Tibial nerve (tissue), 4 donors: ENCODE data around the gene SLC4A1AP. TPM values are rescaled to one million over a fixed set of nuclear protein-coding genes. Genes with fewer than 3 reads are reported as not detected.
"Not testable (repeated sequence)": the region's sequence is repeated elsewhere in the genome, so short reads cannot be mapped to it uniquely, and the experiment has no call there.

Source experiments
- DNase-seq, 2 donors: peaks; one replicate each; pipeline ENCODE4 v3.0.0-alpha.2; 2019; ENCODE audit warnings: low spot score in 2 of 2
- H3K27ac ChIP-seq, 4 donors: fragments of 200-600 bp; sonication (generic) in 3 of 4; one replicate each; pipeline ENCODE4 v1.5.1; 2017 to 2019; ENCODE audit warnings: mild to moderate bottlenecking in 1 of 4
- H3K27me3 ChIP-seq, 2 donors: fragments of 200-600 bp; sonication (generic) in 1 of 2; one replicate each; pipeline versions ENCODE4 v1.5.1 to v1.6.0; 2017 to 2019
- H3K36me3 ChIP-seq, 3 donors: fragments of 200-600 bp; sonication (generic); one replicate each; pipeline ENCODE4 v1.5.1; 2018 to 2019
- H3K4me1 ChIP-seq, 4 donors: fragments of 200-600 bp; sonication (generic) in 3 of 4; one replicate each; pipeline ENCODE4 v1.5.1; 2017 to 2019
- H3K4me3 ChIP-seq, 4 donors: fragments of 200-600 bp; sonication (generic) in 3 of 4; one replicate each; pipeline ENCODE4 v1.5.1; 2017 to 2019; ENCODE audit warnings: mild to moderate bottlenecking in 1 of 4, moderate library complexity in 1 of 4
- H3K9me3 ChIP-seq, 4 donors: fragments of 200-600 bp; sonication (generic) in 3 of 4; one replicate each; pipeline ENCODE4 v1.5.1; 2017 to 2019
- EP300 ChIP-seq, 2 donors: sonication (generic); formaldehyde crosslinking; IDR thresholded peaks; one replicate each; pipeline ENCODE4 v1.6.1; 2017; ENCODE audit warnings: antibody characterized with exemption in 2 of 2, mild to moderate bottlenecking in 1 of 2
- POLR2A ChIP-seq, 2 donors: fragments of 450-650 bp; IDR thresholded peaks; one replicate each; pipeline ENCODE4 v1.6.1; 2017; ENCODE audit warnings: antibody characterized with exemption in 2 of 2, mild to moderate bottlenecking in 2 of 2, moderate library complexity in 2 of 2
- WGBS, 2 donors: methylation state at CpG; one replicate each; pipeline ENCODE4 v1.1.5; 2018; 5-methylcytosine and 5-hydroxymethylcytosine counted together
- total RNA-seq, 4 donors: library from RNA; depleted of rRNA; stranded (reverse); fragments of >200 nt; gene quantifications; one replicate each; pipeline ENCODE4 v1.1.0, GENCODE V29; 2016
- TF ChIP-seq, protein P1 (sequence below), 5 experiments: fragments of 200-600 bp in 3 of 5; fragments of 450-650 bp in 2 of 5; sonication (generic) in 3 of 5; IDR thresholded peaks; one replicate each; pipeline ENCODE4 v1.5.1; 2016 to 2019; ENCODE audit warnings: antibody characterized with exemption in 5 of 5, mild to moderate bottlenecking in 3 of 5, moderate library complexity in 2 of 5

The SLC4A1AP gene
- total RNA-seq, 4 donors from 2014 or later: 22.9 to 31.2 (median 28.6) TPM

DNA sequence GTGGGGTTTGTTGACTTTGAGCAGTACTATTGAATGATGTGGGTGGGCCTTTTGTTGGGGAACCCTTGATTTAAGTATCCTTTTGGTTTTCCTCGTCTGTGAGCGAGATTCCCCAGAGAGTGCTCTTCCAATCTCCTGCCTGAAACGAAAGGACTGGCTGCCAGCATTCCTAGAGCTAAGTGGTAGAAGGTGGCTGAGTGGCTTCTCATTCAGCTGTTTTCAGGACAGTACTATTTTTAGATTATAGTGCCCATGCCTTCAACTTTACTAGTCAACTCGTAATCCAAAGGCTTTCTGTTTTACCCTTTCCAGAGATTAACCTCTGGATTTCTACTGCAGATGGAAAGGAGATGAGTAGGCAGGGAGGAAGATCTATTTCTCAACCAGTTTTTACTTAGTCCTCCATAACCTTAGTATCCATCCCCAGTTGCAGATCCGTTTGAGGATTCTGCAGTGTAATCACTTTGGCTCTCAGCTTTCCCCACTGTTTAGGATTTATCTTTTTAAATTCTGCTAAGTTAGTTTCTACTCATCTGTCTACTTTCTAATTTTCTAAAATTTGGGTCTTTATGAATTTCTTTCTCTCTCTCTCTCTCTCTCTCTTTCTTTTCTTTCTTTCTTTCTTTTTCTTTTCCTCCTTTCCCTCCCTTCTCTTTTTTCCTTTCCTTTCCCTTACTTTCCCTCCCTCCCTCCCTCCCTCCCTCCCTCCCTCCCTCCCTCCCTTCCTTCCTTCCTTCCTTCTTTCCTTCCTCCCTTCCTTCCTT lies 9.2 kb downstream of the SLC4A1AP start:
- no peak overlapping the region for H3K4me3 ChIP-seq
- no peak overlapping the region for H3K27ac ChIP-seq
- H3K4me1 ChIP-seq: no peaks in the 10 kb centered on the region
- H3K27me3 ChIP-seq: no peaks in the 10 kb centered on the region
- H3K9me3 ChIP-seq: no peaks in the 10 kb centered on the region
- peaks cover 0 to 93% (median 15%) of the 10 kb centered on the region in 3 donors for H3K36me3 ChIP-seq
- TF ChIP-seq, protein P1, sequence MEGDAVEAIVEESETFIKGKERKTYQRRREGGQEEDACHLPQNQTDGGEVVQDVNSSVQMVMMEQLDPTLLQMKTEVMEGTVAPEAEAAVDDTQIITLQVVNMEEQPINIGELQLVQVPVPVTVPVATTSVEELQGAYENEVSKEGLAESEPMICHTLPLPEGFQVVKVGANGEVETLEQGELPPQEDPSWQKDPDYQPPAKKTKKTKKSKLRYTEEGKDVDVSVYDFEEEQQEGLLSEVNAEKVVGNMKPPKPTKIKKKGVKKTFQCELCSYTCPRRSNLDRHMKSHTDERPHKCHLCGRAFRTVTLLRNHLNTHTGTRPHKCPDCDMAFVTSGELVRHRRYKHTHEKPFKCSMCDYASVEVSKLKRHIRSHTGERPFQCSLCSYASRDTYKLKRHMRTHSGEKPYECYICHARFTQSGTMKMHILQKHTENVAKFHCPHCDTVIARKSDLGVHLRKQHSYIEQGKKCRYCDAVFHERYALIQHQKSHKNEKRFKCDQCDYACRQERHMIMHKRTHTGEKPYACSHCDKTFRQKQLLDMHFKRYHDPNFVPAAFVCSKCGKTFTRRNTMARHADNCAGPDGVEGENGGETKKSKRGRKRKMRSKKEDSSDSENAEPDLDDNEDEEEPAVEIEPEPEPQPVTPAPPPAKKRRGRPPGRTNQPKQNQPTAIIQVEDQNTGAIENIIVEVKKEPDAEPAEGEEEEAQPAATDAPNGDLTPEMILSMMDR (IDR thresholded peaks at IDR 0.05): no peak
- no peak for TF ChIP-seq POLR2A (IDR thresholded peaks at IDR 0.05)
- no peak for TF ChIP-seq EP300 (IDR thresholded peaks at IDR 0.05)
- WGBS, 2 donors: 70 to 75% methylated on average over 5 of the region's 5 CpGs
- no peak for DNase-seq

DNA sequence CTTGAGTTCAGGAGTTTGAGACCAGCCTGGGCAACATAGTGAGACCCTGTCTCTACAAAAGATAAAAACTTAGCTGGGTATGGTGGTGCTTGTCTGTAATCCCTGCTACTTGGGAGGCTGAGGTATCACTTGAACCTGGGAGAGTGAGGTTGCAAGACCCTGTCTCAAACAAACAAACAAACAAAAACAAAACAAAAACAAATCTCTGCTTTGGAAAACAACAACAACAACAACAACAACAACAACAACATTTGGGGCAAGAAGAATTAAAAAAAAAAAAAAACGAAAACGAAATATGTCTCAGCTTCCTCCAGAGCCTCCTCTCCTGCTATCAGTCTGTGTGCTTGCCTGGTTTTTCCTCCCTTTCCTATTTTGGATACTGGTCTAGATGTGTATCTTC lies 16.9 kb downstream of the SLC4A1AP start:
- Histone ChIP-seq H3K9me3 (no peaks in the 10 kb centered on the region), H3K4me3 (no peak overlapping the region), H3K36me3 (peaks cover 2 to 81% (median 16%) of the 10 kb centered on the region in 3 donors), H3K27ac (peak overlapping the region in 1 of 4 donors; percentile 64), H3K4me1 (peaks cover 0 to 15% (median 0%) of the 10 kb centered on the region in 4 donors), H3K27me3 (no peaks in the 10 kb centered on the region)
- TF ChIP-seq EP300 (IDR thresholded peaks at IDR 0.05) (no peak), POLR2A (IDR thresholded peaks at IDR 0.05) (no peak)
- TF ChIP-seq, protein P1 (IDR thresholded peaks at IDR 0.05): no peak
- DNase-seq: no peak
- 87 to 92% methylated on average over 2 of the region's 2 CpGs for WGBS, 2 donors

DNA sequence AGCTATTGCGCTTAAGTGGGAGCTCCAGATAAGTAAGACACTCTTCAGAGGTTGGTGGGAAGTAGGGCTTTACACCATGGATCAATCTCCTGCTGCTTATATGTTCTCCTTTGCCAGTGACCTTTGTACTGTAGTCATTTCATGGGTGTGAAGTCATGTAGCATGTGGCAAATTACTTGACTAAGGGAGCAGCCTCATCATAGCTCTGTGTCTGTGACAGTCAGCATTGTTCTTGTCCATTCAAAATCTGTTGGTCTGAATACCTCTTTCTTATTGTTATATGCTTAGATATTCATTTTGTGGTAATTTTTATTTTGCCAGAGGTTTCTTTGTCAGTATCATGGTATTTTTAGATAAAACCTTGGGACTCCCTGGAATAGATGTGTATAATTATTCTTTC lies 18.2 kb downstream of the SLC4A1AP start:
- Histone ChIP-seq H3K36me3 (peaks cover 2 to 81% (median 8%) of the 10 kb centered on the region in 3 donors), H3K27ac (peak overlapping the region in 1 of 4 donors; percentile 64), H3K9me3 (no peaks in the 10 kb centered on the region), H3K4me3 (no peak overlapping the region), H3K27me3 (no peaks in the 10 kb centered on the region), H3K4me1 (peaks cover 0 to 15% (median 0%) of the 10 kb centered on the region in 4 donors)
- TF ChIP-seq POLR2A (IDR thresholded peaks at IDR 0.05): no peak
- no peak for TF ChIP-seq EP300 (IDR thresholded peaks at IDR 0.05)
- TF ChIP-seq, protein P1 (IDR thresholded peaks at IDR 0.05): no peak
- no peak for DNase-seq
- WGBS, 2 donors: 93 to 94% methylated on average over 1 of the region's 1 CpG

DNA sequence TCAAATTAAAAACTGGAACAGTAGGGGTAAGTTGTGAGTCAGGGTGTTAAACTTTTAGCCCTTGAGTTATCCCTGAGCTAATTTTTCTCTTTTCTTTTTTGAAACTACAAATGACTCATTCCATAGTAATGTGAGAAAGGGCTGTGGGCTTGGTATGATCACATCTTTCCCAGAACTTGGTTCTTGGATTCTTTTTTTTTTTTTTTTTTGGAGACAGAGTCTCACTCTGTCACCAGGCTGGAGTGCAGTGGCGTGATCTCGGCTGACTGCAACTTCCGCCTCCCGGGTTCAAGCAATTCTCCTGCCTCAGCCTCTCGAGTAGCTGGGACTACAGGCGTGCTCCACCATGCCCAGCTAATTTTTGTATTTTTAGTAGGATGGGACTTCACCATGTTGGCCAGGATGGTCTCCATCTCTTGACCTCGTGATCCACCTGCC lies 18.7 kb downstream of the SLC4A1AP start:
- H3K4me3 ChIP-seq, H3K9me3 ChIP-seq, DNase-seq, H3K27me3 ChIP-seq: not testable (repeated sequence)
- Histone ChIP-seq H3K36me3 (peaks cover 2 to 81% (median 8%) of the 10 kb centered on the region in 3 donors), H3K27ac (peak overlapping the region in 1 of 4 donors; percentile 73), H3K4me1 (peaks cover 0 to 15% (median 0%) of the 10 kb centered on the region in 4 donors)
- WGBS, 2 donors: 75 to 87% methylated on average over 7 of the region's 7 CpGs

DNA sequence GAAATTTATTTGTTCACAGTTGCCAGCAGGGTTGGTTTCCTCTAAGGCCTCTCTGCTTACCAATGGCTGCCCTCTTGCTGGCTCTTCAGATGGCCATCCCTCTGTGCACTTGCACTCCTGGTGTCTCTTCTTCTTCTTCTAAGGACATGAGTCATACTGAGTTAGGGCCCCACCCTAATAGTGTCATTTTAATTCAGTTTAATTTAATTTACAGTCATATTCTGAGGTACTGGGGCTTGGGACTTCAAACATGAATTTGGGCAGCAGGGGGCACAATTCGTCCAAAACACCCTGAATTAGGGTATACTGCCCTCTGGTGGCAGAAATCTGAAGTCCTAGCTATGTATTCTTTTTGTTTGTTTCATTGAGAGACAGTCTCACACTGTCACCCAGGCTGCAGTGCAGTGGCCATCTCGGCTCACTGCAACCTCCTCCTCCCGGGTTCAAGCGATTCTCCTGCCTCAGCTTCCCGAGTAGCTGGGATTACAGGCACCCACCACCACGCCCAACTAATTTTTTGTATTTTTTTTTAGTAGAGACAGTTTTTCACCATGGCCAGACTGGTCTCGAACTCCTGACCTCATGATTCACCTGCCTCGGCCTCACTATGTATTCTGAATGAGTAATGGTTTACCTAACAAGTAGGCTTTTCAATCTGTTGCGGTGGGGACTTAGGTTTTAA lies 19.8 kb downstream of the SLC4A1AP start:
- DNase-seq: peak; percentile 59 to 99
- no peaks in the 10 kb centered on the region for H3K9me3 ChIP-seq
- H3K4me1 ChIP-seq: peaks cover 0 to 15% (median 0%) of the 10 kb centered on the region in 4 donors
- 45 to 47% methylated on average over 9 of the region's 9 CpGs for WGBS, 2 donors
- no peak overlapping the region for H3K4me3 ChIP-seq
- no peak for TF ChIP-seq POLR2A (IDR thresholded peaks at IDR 0.05)
- TF ChIP-seq, protein P1 (IDR thresholded peaks at IDR 0.05): peak; percentile 82 to 94 (median 89)
- H3K27me3 ChIP-seq: no peaks in the 10 kb centered on the region
- H3K36me3 ChIP-seq: peaks cover 2 to 79% (median 7%) of the 10 kb centered on the region in 3 donors
- peak overlapping the region in 2 of 4 donors; percentile 26 to 73 for H3K27ac ChIP-seq

DNA sequence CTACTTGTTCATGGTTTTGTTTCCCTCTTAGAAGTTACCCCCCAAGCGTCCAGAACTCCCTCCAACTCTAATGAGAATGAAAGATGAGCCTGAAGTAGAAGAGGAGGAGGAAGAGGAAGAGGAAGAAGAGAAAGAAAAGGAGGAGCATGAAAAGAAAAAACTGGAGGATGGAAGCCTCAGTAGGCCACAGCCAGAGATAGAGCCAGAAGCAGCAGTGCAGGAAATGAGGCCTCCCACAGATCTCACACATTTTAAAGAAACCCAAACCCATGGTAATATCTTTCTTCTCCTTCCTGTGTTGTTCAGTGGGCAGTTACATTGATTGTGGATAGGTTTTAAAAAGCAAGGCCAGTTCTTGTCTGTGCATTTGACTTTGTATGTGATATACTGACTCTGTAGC lies 21.3 kb downstream of the SLC4A1AP start:
- H3K4me1 ChIP-seq: peaks cover 0 to 15% (median 0%) of the 10 kb centered on the region in 4 donors
- not testable (repeated sequence) for H3K4me3 ChIP-seq, H3K27me3 ChIP-seq, H3K27ac ChIP-seq, DNase-seq, H3K9me3 ChIP-seq
- peaks cover 0 to 76% (median 0%) of the 10 kb centered on the region in 3 donors for H3K36me3 ChIP-seq
- 82 to 97% methylated on average over 1 of the region's 1 CpG for WGBS, 2 donors
